Sigmoid colon (tissue), 7 donors: ENCODE results near the gene TDRD5. TPM values are rescaled to one million over a fixed set of nuclear protein-coding genes. Genes with fewer than 3 reads are reported as not detected.

Source experiments
- DNase-seq: peaks from one replicate; pipeline ENCODE4 v3.0.0-alpha.2; 2019
- H3K27ac ChIP-seq, 4 donors: fragments of 200-600 bp; sonication (generic); one replicate each; pipeline ENCODE4 v1.5.1; 2016 to 2019; ENCODE audit warnings: mild to moderate bottlenecking in 1 of 4
- H3K27me3 ChIP-seq, 3 donors: fragments of 200-600 bp; sonication (generic); one replicate each; pipeline ENCODE4 v1.5.1; 2019; ENCODE audit warnings: mild to moderate bottlenecking in 1 of 3
- H3K36me3 ChIP-seq, 4 donors: fragments of 200-600 bp; sonication (generic); one replicate each; pipeline ENCODE4 v1.5.1; 2016 to 2019
- H3K4me1 ChIP-seq, 4 donors: fragments of 200-600 bp; sonication (generic); one replicate each; pipeline ENCODE4 v1.5.1; 2017 to 2019
- H3K4me3 ChIP-seq, 4 donors: fragments of 200-600 bp; sonication (generic); one replicate each; pipeline ENCODE4 v1.5.1; 2017 to 2019; ENCODE audit warnings: mild to moderate bottlenecking in 2 of 4, moderate library complexity in 1 of 4
- H3K9me3 ChIP-seq, 4 donors: fragments of 200-600 bp in 3 of 4; sonication (generic) in 3 of 4; one replicate each; pipeline versions ENCODE4 v1.5.1 to v1.6.1; 2013 to 2019
- EP300 ChIP-seq, 4 donors: sonication (generic); formaldehyde crosslinking; IDR thresholded peaks; one replicate each; pipeline ENCODE4 v1.6.1; 2017; ENCODE audit warnings: antibody characterized with exemption in 4 of 4
- POLR2A ChIP-seq, 2 donors: fragments of 450-650 bp; IDR thresholded peaks; one replicate each; pipeline ENCODE4 v1.6.1; 2016; ENCODE audit warnings: antibody characterized with exemption in 2 of 2, mild to moderate bottlenecking in 2 of 2, moderate library complexity in 2 of 2
- POLR2AphosphoS5 ChIP-seq, 4 donors: sonication (generic); formaldehyde crosslinking; IDR thresholded peaks; one replicate each; pipeline ENCODE4 v1.6.1; 2017; ENCODE audit warnings: antibody characterized with exemption in 4 of 4
- WGBS, 2 donors: extraction: QIAGEN DNeasy Blood & Tissue Kit; methylation state at CpG; one replicate each; pipeline ENCODE4 v1.1.7; 2013; 5-methylcytosine and 5-hydroxymethylcytosine counted together
- intact Hi-C: fragments of 100-400 bp; cut with DNase I; formaldehyde crosslinking; loops from one replicate; pipeline ENCODE4 v1.15.1; 2023
- polyA plus RNA-seq, 3 donors: library from polyadenylated mRNA; stranded (reverse); fragments of 200-250 nt; gene quantifications; one replicate each; pipeline ENCODE4 v1.2.3, GENCODE V29; 2013
- total RNA-seq, 4 donors: library from RNA; depleted of rRNA; stranded (reverse); fragments of >200 nt; gene quantifications; one replicate each; pipeline ENCODE4 v1.1.0, GENCODE V29; 2016
- TF ChIP-seq, protein P1 (sequence below), 4 experiments: fragments of 450-650 bp in 3 of 4; fragments of 200-600 bp in 1 of 4; IDR thresholded peaks; one replicate each; pipeline ENCODE4 v1.5.1; 2016 to 2019; ENCODE audit warnings: antibody characterized with exemption in 4 of 4, mild to moderate bottlenecking in 3 of 4, moderate library complexity in 2 of 4
- donor health status: healthy with polysubstance abuse.
- donor health status: Bipolar disorder and iron deficiency.
- donor health status: healthy.

The TDRD5 gene
- total and polyA plus RNA-seq, 7 donors, result 0.55 to 0.69 (median 0.60) TPM; not detected in 4

DNA sequence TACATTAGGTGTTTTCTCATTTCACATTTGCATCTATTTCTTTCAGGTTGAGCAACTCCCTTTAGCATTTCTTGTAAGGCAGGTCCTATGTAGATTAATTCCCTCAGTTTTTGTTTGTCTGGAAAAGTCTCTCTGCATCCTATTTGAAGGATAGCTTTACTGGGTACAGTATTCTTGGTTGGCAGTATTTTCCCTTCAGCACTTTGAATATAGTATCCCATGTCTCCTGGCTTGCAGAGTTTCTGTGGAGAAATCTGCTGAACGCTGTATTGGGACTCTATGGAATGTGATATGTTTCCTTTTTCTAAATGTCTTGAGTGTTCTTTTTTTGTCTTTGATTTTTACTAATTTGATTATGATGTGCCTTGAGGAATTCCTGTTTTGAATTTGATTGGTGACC lies 122.5 kb downstream of the TDRD5 start:
- intact Hi-C loops, result no loop called here
- no peaks in the 10 kb centered on the region for H3K27me3 ChIP-seq
- no peak for DNase-seq
- no peak overlapping the region for H3K27ac ChIP-seq
- WGBS, 2 donors, result 87 to 91% methylated on average over 1 of the region's 1 CpG
- H3K9me3 ChIP-seq, result peaks cover 0 to 19% (median 8%) of the 10 kb centered on the region in 4 donors
- peaks cover 0 to 14% (median 13%) of the 10 kb centered on the region in 4 donors for H3K4me1 ChIP-seq
- no peak overlapping the region for H3K4me3 ChIP-seq
- TF ChIP-seq EP300 (IDR thresholded peaks at IDR 0.05) (no peak), POLR2A (IDR thresholded peaks at IDR 0.05) (no peak), POLR2AphosphoS5 (IDR thresholded peaks at IDR 0.05) (no peak)
- TF ChIP-seq, protein P1, sequence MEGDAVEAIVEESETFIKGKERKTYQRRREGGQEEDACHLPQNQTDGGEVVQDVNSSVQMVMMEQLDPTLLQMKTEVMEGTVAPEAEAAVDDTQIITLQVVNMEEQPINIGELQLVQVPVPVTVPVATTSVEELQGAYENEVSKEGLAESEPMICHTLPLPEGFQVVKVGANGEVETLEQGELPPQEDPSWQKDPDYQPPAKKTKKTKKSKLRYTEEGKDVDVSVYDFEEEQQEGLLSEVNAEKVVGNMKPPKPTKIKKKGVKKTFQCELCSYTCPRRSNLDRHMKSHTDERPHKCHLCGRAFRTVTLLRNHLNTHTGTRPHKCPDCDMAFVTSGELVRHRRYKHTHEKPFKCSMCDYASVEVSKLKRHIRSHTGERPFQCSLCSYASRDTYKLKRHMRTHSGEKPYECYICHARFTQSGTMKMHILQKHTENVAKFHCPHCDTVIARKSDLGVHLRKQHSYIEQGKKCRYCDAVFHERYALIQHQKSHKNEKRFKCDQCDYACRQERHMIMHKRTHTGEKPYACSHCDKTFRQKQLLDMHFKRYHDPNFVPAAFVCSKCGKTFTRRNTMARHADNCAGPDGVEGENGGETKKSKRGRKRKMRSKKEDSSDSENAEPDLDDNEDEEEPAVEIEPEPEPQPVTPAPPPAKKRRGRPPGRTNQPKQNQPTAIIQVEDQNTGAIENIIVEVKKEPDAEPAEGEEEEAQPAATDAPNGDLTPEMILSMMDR (IDR thresholded peaks at IDR 0.05), result no peak
- no peaks in the 10 kb centered on the region for H3K36me3 ChIP-seq

DNA sequence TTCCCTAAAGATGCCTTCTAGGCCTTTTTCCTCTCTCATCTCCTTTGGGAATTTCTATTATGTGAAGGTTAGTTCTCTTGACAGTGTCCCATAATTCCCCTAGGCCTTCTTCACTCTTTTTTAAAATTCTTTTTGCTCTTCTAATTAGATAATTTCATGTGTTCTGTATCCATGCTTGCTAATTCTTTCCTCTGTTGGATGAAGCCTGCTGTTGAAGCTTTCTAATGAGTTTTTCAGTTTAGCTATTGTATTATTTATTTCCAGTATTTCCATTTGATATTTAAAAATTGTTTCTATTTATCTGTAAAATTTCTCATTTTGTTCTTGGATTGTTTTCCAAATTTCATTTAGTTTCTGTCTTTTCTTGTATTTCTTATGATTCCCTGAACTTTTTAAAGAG lies 123.0 kb downstream of the TDRD5 start:
- TF ChIP-seq, protein P1 (IDR thresholded peaks at IDR 0.05), result no peak
- no peak for TF ChIP-seq POLR2AphosphoS5 (IDR thresholded peaks at IDR 0.05)
- TF ChIP-seq EP300 (IDR thresholded peaks at IDR 0.05), result no peak
- H3K9me3 ChIP-seq, result peaks cover 0 to 19% (median 8%) of the 10 kb centered on the region in 4 donors
- H3K4me1 ChIP-seq, result peaks cover 0 to 11% (median 10%) of the 10 kb centered on the region in 4 donors
- no peak overlapping the region for H3K27ac ChIP-seq
- no peak overlapping the region for H3K4me3 ChIP-seq
- no peaks in the 10 kb centered on the region for H3K36me3 ChIP-seq
- no peaks in the 10 kb centered on the region for H3K27me3 ChIP-seq
- intact Hi-C loops, result no loop called here
- DNase-seq, result no peak

DNA sequence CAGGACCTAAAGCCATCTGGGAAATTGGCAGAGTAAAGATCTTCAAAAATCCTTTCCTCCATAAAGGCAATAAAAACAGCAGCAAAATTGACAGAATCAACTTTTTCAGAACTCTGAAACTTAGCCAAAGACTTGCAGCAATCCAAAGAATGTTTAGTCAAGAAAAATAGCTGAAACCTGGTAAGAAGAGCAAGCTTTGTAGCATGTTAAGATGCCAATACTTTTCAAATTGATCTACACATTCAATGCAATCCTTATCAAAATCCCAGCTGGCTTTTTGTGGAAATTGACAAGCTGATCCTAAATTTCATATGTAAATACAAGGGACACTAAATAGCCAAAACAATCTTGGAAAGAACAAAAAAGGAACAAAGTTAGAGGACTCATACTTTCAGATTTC lies 127.6 kb downstream of the TDRD5 start:
- H3K27me3 ChIP-seq, result no peaks in the 10 kb centered on the region
- DNase-seq, result no peak
- H3K36me3 ChIP-seq, result no peaks in the 10 kb centered on the region
- no peak overlapping the region for H3K27ac ChIP-seq
- no peaks in the 10 kb centered on the region for H3K4me1 ChIP-seq
- TF ChIP-seq, protein P1 (IDR thresholded peaks at IDR 0.05), result no peak
- TF ChIP-seq EP300 (IDR thresholded peaks at IDR 0.05) (no peak), POLR2A (IDR thresholded peaks at IDR 0.05) (no peak), POLR2AphosphoS5 (IDR thresholded peaks at IDR 0.05) (no peak)
- intact Hi-C loops, result no loop called here
- H3K4me3 ChIP-seq, result no peak overlapping the region
- peaks cover 0 to 14% (median 8%) of the 10 kb centered on the region in 4 donors for H3K9me3 ChIP-seq

DNA sequence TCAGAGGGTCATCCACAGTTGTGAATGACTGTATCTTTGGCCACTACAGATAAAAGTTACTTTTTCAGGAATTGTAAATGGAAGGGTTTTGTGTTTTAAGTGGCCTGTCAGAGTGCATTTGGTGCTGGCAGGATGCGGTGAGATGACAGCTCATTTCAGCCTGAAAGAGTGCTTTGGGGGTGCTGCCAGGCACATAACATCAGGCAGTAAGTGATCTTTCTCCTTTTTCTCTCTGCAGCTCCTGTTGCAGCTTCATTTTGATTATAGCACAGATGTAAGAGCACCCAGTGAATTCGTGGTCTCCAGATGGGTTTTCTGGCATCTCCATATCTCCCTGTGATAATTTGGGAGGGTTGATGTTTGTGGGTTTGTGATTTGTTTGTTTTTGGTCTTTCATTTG lies 136.6 kb downstream of the TDRD5 start:
- Histone ChIP-seq H3K27me3 (no peaks in the 10 kb centered on the region), H3K27ac (no peak overlapping the region), H3K36me3 (no peaks in the 10 kb centered on the region), H3K4me1 (no peaks in the 10 kb centered on the region), H3K9me3 (no peaks in the 10 kb centered on the region), H3K4me3 (no peak overlapping the region)
- intact Hi-C loops, result no loop called here
- WGBS, 2 donors, result 40 to 53% methylated on average over 2 of the region's 2 CpGs
- DNase-seq, result no peak
- TF ChIP-seq POLR2AphosphoS5 (IDR thresholded peaks at IDR 0.05), result no peak
- no peak for TF ChIP-seq POLR2A (IDR thresholded peaks at IDR 0.05)
- TF ChIP-seq EP300 (IDR thresholded peaks at IDR 0.05), result no peak
- TF ChIP-seq, protein P1 (IDR thresholded peaks at IDR 0.05), result no peak

DNA sequence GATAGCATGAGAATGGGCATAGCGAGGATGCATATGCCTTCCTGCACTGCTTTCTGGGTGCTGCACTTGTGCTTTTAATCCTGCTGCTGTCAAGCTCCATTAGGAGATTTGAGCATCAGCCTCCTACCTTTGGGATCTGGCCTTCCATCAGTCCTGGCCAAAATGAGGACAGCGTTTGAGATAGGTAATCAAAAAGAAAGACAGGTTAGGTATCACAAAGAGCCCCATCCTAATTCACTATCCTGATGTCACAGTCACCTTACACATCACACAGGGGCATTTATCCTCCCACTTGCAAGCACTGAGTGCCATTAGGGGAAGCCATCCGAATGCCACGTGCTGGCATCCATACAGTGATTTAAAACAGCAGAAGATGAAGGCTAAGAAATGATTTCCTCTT lies 138.2 kb downstream of the TDRD5 start:
- no peak overlapping the region for H3K27ac ChIP-seq
- intact Hi-C loops, result no loop called here
- no peaks in the 10 kb centered on the region for H3K4me1 ChIP-seq
- no peaks in the 10 kb centered on the region for H3K36me3 ChIP-seq
- 81 to 86% methylated on average over 4 of the region's 4 CpGs for WGBS, 2 donors
- no peaks in the 10 kb centered on the region for H3K27me3 ChIP-seq
- no peak for DNase-seq
- TF ChIP-seq, protein P1 (IDR thresholded peaks at IDR 0.05), result no peak
- no peak overlapping the region for H3K4me3 ChIP-seq
- no peaks in the 10 kb centered on the region for H3K9me3 ChIP-seq
